SK-N-SH (cell line): Measurements from ENCODE around the gene HMOX1.

Source experiments
- CHD2 ChIP-seq: fragments of 150-350 bp; IDR thresholded peaks from 2 replicates; pipeline ENCODE4 v1.6.1; 2018; ENCODE audit warnings: low read length; ENCODE audit not compliant: partially characterized antibody
- FOSL2 ChIP-seq: IDR thresholded peaks from 2 replicates; pipeline ENCODE4 v1.4.0; 2012; ENCODE audit warnings: low read depth, mild to moderate bottlenecking, moderate library complexity, borderline replicate concordance
- GABPA ChIP-seq: IDR thresholded peaks from 2 replicates; pipeline ENCODE4 v1.4.0; 2012; ENCODE audit warnings: low read depth, mild to moderate bottlenecking
- GATA2 ChIP-seq: sonication (generic); formaldehyde crosslinking; IDR thresholded peaks from 2 replicates; pipeline ENCODE4 v1.5.0; 2020; ENCODE audit warnings: mild to moderate bottlenecking, missing genetic modification reagents
- MXI1 ChIP-seq: IDR thresholded peaks from 2 replicates; pipeline ENCODE4 v1.6.1; 2012; ENCODE audit warnings: mild to moderate bottlenecking, low read depth, low read length, improper control_type of control experiment
- RAD21 ChIP-seq: IDR thresholded peaks from 2 replicates; pipeline ENCODE4 v1.6.1; 2012; ENCODE audit warnings: mild to moderate bottlenecking, low read length
- TAF1 ChIP-seq: IDR thresholded peaks from 2 replicates; pipeline ENCODE4 v1.6.1; 2012; ENCODE audit warnings: low read depth, mild to moderate bottlenecking, low read length, moderate library complexity, borderline replicate concordance
- TEAD4 ChIP-seq: IDR thresholded peaks from 2 replicates; pipeline ENCODE4 v1.4.0; 2012; ENCODE audit warnings: mild to moderate bottlenecking, borderline replicate concordance; ENCODE audit not compliant: insufficient read depth
- YY1 ChIP-seq: IDR thresholded peaks from 2 replicates; pipeline ENCODE4 v1.4.0; 2012; ENCODE audit warnings: low read depth, mild to moderate bottlenecking
- TF ChIP-seq, protein P1 (sequence below): fragments of 200-600 bp; sonication (generic); IDR thresholded peaks from 2 replicates; pipeline ENCODE4 v1.6.1; 2017; ENCODE audit warnings: antibody characterized with exemption, mild to moderate bottlenecking, moderate library complexity
- TF ChIP-seq, protein P2 (sequence below): IDR thresholded peaks from 2 replicates; pipeline ENCODE4 v1.4.0; 2012; ENCODE audit warnings: low read depth
- TF ChIP-seq, protein P3 (sequence below): IDR thresholded peaks from 2 replicates; pipeline ENCODE4 v1.4.0; 2012; ENCODE audit warnings: low read depth, borderline replicate concordance

DNA sequence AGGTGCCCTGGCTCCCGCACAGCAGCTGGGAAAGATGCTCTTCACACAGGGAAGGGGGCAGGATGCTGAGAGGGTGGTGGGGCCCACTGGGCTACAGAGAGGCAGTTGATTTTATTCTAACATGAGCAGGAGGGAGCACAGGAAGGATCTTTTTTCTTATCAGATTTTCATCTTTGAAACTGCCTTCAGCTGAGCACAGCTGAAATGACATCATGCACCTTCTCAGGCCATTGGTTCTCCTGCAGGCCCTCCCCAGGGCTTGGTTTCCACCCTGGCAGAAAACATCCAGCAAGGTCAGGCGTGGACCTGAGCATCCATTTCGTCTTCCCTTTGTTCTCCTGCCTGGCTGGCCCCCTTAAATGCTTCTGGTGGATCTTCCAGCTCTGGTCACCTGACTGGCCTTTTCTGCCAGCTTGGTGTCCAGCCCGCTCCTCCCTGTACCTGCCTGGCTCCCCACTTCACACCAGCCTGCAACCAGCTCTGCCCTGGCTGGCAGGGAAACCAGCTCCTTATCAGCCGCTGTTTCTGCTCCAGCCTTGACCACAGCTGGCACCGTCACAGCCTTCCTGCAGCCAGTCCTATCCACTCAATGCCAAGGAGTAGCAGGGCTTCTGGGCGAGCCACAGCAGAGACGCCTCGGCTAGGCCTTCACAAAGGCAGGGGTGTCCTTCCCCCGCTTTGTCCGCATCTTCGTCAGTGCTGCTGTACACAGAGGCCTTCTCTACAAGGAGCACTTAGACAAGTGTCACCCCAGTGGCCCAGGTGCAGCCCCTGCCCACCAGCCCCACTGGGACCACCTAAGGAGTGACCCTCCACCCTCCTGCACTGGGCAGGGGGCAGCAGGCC, 44.7 kb upstream of the HMOX1 start:
- TF ChIP-seq, protein P1, sequence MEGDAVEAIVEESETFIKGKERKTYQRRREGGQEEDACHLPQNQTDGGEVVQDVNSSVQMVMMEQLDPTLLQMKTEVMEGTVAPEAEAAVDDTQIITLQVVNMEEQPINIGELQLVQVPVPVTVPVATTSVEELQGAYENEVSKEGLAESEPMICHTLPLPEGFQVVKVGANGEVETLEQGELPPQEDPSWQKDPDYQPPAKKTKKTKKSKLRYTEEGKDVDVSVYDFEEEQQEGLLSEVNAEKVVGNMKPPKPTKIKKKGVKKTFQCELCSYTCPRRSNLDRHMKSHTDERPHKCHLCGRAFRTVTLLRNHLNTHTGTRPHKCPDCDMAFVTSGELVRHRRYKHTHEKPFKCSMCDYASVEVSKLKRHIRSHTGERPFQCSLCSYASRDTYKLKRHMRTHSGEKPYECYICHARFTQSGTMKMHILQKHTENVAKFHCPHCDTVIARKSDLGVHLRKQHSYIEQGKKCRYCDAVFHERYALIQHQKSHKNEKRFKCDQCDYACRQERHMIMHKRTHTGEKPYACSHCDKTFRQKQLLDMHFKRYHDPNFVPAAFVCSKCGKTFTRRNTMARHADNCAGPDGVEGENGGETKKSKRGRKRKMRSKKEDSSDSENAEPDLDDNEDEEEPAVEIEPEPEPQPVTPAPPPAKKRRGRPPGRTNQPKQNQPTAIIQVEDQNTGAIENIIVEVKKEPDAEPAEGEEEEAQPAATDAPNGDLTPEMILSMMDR = no peak
- TF ChIP-seq CHD2 (no peak), TEAD4 (no peak), TAF1 (no peak), RAD21 (no peak), GABPA (no peak), FOSL2 (no peak), MXI1 (no peak), YY1 (no peak), GATA2 (CRISPR knock-in tag) (no peak)
- TF ChIP-seq, protein P2, sequence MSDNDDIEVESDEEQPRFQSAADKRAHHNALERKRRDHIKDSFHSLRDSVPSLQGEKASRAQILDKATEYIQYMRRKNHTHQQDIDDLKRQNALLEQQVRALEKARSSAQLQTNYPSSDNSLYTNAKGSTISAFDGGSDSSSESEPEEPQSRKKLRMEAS = no peak
- TF ChIP-seq, protein P3, sequence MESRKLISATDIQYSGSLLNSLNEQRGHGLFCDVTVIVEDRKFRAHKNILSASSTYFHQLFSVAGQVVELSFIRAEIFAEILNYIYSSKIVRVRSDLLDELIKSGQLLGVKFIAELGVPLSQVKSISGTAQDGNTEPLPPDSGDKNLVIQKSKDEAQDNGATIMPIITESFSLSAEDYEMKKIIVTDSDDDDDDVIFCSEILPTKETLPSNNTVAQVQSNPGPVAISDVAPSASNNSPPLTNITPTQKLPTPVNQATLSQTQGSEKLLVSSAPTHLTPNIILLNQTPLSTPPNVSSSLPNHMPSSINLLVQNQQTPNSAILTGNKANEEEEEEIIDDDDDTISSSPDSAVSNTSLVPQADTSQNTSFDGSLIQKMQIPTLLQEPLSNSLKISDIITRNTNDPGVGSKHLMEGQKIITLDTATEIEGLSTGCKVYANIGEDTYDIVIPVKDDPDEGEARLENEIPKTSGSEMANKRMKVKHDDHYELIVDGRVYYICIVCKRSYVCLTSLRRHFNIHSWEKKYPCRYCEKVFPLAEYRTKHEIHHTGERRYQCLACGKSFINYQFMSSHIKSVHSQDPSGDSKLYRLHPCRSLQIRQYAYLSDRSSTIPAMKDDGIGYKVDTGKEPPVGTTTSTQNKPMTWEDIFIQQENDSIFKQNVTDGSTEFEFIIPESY = no peak
